GM19395 (cell line): ENCODE measurements around the gene SPTLC3.

Source experiments
- ATAC-seq: cut with Tn5 transposase; IDR thresholded peaks from one replicate; pipeline ENCODE4 v1.9.1; 2021; ENCODE audit warnings: mild to moderate bottlenecking, moderate library complexity; ENCODE audit not compliant: unreplicated experiment

The SPTLC3 gene

GRCh38 chr20:13028673-13029072, 19.9 kb downstream of the SPTLC3 start:
- ATAC-seq = no peak

GRCh38 chr20:13029687-13030375, 21.1 kb downstream of the SPTLC3 start:
- ATAC-seq = no peak

- ATAC-seq = no peak
Measured at GRCh38 chr20:13031751-13032150, 23.0 kb downstream of the SPTLC3 start.

GRCh38 chr20:13034115-13034514, 25.3 kb downstream of the SPTLC3 start:
- ATAC-seq = no peak

- no peak for ATAC-seq
Measured at GRCh38 chr20:13034936-13035335, 26.2 kb downstream of the SPTLC3 start.

- no peak for ATAC-seq
Measured at GRCh38 chr20:13035399-13036152, 26.8 kb downstream of the SPTLC3 start.

GRCh38 chr20:13037727-13038126, 29.0 kb downstream of the SPTLC3 start:
- ATAC-seq = no peak

GRCh38 chr20:13041574-13042457, 33.0 kb downstream of the SPTLC3 start:
- no peak for ATAC-seq

- no peak for ATAC-seq
Measured at GRCh38 chr20:13042458-13042794, 33.7 kb downstream of the SPTLC3 start.

GRCh38 chr20:13046409-13046808, 37.6 kb downstream of the SPTLC3 start:
- no peak for ATAC-seq

- ATAC-seq = no peak
Measured at GRCh38 chr20:13054011-13054410, 45.2 kb downstream of the SPTLC3 start.

- no peak for ATAC-seq
Measured at GRCh38 chr20:13058666-13059389, 50.1 kb downstream of the SPTLC3 start.

- no peak for ATAC-seq
Measured at GRCh38 chr20:13059398-13060136, 50.8 kb downstream of the SPTLC3 start.

- ATAC-seq = no peak
Measured at GRCh38 chr20:13060327-13060726, 51.6 kb downstream of the SPTLC3 start.

GRCh38 chr20:13061381-13061780, 52.6 kb downstream of the SPTLC3 start:
- no peak for ATAC-seq

GRCh38 chr20:13062789-13063188, 54.0 kb downstream of the SPTLC3 start:
- ATAC-seq = no peak

- ATAC-seq = no peak
Measured at GRCh38 chr20:13068336-13068735, 59.6 kb downstream of the SPTLC3 start.

- no peak for ATAC-seq
Measured at GRCh38 chr20:13081877-13082276, 73.1 kb downstream of the SPTLC3 start.

GRCh38 chr20:13082378-13082777, 73.6 kb downstream of the SPTLC3 start:
- no peak for ATAC-seq

GRCh38 chr20:13085275-13085674, 76.5 kb downstream of the SPTLC3 start:
- no peak for ATAC-seq
